Fibroblast of skin of back (primary cell): ENCODE data around the gene NCOA1.
"Not testable (repeated sequence)": the region's sequence is repeated elsewhere in the genome, so short reads cannot be mapped to it uniquely, and the experiment has no call there.

Experiments used
- DNase-seq: peaks from one replicate; pipeline ENCODE4 v3.0.0-alpha.2; 2013

The NCOA1 gene

GRCh38 chr2:24581971-24582370 lies 90.9 kb downstream of the NCOA1 start:
- DNase-seq: not testable (repeated sequence)

GRCh38 chr2:24586955-24587354 lies 95.9 kb downstream of the NCOA1 start:
- DNase-seq: no peak

- DNase-seq: no peak
These were observed 97.2 kb downstream of the NCOA1 start for GRCh38 chr2:24588294-24588693.

GRCh38 chr2:24592441-24593100 lies 101.5 kb downstream of the NCOA1 start:
- DNase-seq: no peak

GRCh38 chr2:24594283-24594682 lies 103.2 kb downstream of the NCOA1 start:
- no peak for DNase-seq

GRCh38 chr2:24597181-24597870 lies 106.3 kb downstream of the NCOA1 start:
- peak; percentile 2 for DNase-seq

GRCh38 chr2:24600140-24600539 lies 109.1 kb downstream of the NCOA1 start:
- DNase-seq: not testable (repeated sequence)

GRCh38 chr2:24611631-24612030 lies 120.6 kb downstream of the NCOA1 start:
- DNase-seq: no peak

- peak; percentile 43 for DNase-seq
These were observed 122.2 kb downstream of the NCOA1 start for GRCh38 chr2:24613154-24613814.

GRCh38 chr2:24616616-24617015 lies 125.6 kb downstream of the NCOA1 start:
- DNase-seq: no peak

- no peak for DNase-seq
These were observed 126.4 kb downstream of the NCOA1 start for GRCh38 chr2:24617424-24617823.

- DNase-seq: no peak
These were observed 127.1 kb downstream of the NCOA1 start for GRCh38 chr2:24618144-24618543.

- DNase-seq: no peak
These were observed 127.6 kb downstream of the NCOA1 start for GRCh38 chr2:24618680-24619079.

- no peak for DNase-seq
These were observed 129.9 kb downstream of the NCOA1 start for GRCh38 chr2:24620936-24621335.

GRCh38 chr2:24621779-24622538 lies 130.9 kb downstream of the NCOA1 start:
- DNase-seq: no peak

- DNase-seq: no peak
These were observed 132.5 kb downstream of the NCOA1 start for GRCh38 chr2:24623535-24623934.

- DNase-seq: no peak
These were observed 134.7 kb downstream of the NCOA1 start for GRCh38 chr2:24625728-24626127.

GRCh38 chr2:24626131-24626530 lies 135.1 kb downstream of the NCOA1 start:
- DNase-seq: no peak

- DNase-seq: no peak
These were observed 137.7 kb downstream of the NCOA1 start for GRCh38 chr2:24628746-24629145.

GRCh38 chr2:24632172-24632571 lies 141.1 kb downstream of the NCOA1 start:
- no peak for DNase-seq

GRCh38 chr2:24635181-24635580 lies 144.1 kb downstream of the NCOA1 start:
- DNase-seq: peak; percentile 29

- no peak for DNase-seq
These were observed 147.5 kb downstream of the NCOA1 start for GRCh38 chr2:24638568-24638967.

GRCh38 chr2:24642351-24642750 lies 151.3 kb downstream of the NCOA1 start:
- no peak for DNase-seq
